Smooth muscle cell (in vitro differentiated cells): ENCODE results near the gene C17orf113. TPM values are rescaled to one million over a fixed set of nuclear protein-coding genes. Genes with fewer than 3 reads are reported as not detected.

ENCODE experiments used
- DNase-seq: peaks from one replicate; lab custom pipeline; 2025; ENCODE audit not compliant: unreplicated experiment; lab: John Stamatoyannopoulos, UW
- H2AFZ ChIP-seq: fragments of 200-600 bp; sonication (generic); 2 replicates; pipeline ENCODE4 v1.6.0; 2016; ENCODE audit warnings: antibody characterized with exemption, low read depth, mild to moderate bottlenecking
- H3F3A ChIP-seq: fragments of 200-600 bp; sonication (generic); 2 replicates; pipeline ENCODE4 v1.6.0; 2017; ENCODE audit warnings: antibody characterized with exemption, low read depth
- H3K27ac ChIP-seq: fragments of 200-600 bp; sonication (generic); 2 replicates; pipeline ENCODE4 v1.5.1; 2016; ENCODE audit warnings: low read depth, mild to moderate bottlenecking
- H3K27me3 ChIP-seq: fragments of 200-600 bp; sonication (generic); 2 replicates; pipeline ENCODE4 v1.6.1; 2016; ENCODE audit warnings: low read depth, mild to moderate bottlenecking
- H3K36me3 ChIP-seq: fragments of 200-600 bp; sonication (generic); 2 replicates; pipeline ENCODE4 v1.5.1; 2016; ENCODE audit warnings: low read depth
- H3K4me1 ChIP-seq: fragments of 200-600 bp; sonication (generic); 2 replicates; pipeline ENCODE4 v1.5.1; 2016; ENCODE audit warnings: low read depth
- H3K4me2 ChIP-seq: fragments of 200-600 bp; sonication (generic); 2 replicates; pipeline ENCODE4 v1.6.0; 2016; ENCODE audit warnings: mild to moderate bottlenecking
- H3K4me3 ChIP-seq: fragments of 200-600 bp; sonication (generic); 2 replicates; pipeline ENCODE4 v1.5.1; 2016; ENCODE audit warnings: mild to moderate bottlenecking
- H3K79me2 ChIP-seq: fragments of 200-600 bp; sonication (generic); 2 replicates; pipeline ENCODE4 v1.6.0; 2016; ENCODE audit warnings: low read depth, mild to moderate bottlenecking
- H3K9ac ChIP-seq: fragments of 200-600 bp; sonication (generic); 2 replicates; pipeline ENCODE4 v1.6.0; 2016; ENCODE audit warnings: low read depth
- H3K9me3 ChIP-seq: fragments of 200-600 bp; sonication (generic); replicated peaks from 2 replicates; pipeline ENCODE4 v1.5.1; 2016; ENCODE audit warnings: low read depth
- H4K20me1 ChIP-seq: fragments of 200-600 bp; sonication (generic); 2 replicates; pipeline ENCODE4 v1.6.0; 2016; ENCODE audit warnings: low read depth
- CTCF ChIP-seq: fragments of 200-600 bp; sonication (generic); IDR thresholded peaks from 2 replicates; pipeline ENCODE4 v1.5.1; 2017; ENCODE audit warnings: borderline replicate concordance, mild to moderate bottlenecking, antibody characterized with exemption; ENCODE audit not compliant: insufficient read depth, poor library complexity, severe bottlenecking
- WGBS: methylation state at CpG from one replicate; pipeline ENCODE4 v1.1.7; 2016; ENCODE audit warnings: low lambda C conversion rate; 5-methylcytosine and 5-hydroxymethylcytosine counted together
- polyA plus RNA-seq: library from polyadenylated mRNA; unstranded; fragments of >200 nt; fragmentation: Nextera tagmentation; extraction: Ambion mirVana; gene quantifications from 2 replicates; pipeline ENCODE4 v1.2.1, GENCODE V29; 2016
- total RNA-seq: library from RNA; depleted of rRNA; stranded (reverse); fragments of >200 nt; gene quantifications from 2 replicates; pipeline ENCODE4 v1.2.3, GENCODE V29; 2014

The C17orf113 gene
- total and polyA plus RNA-seq, 2 experiments from 2014 or later = 0.38 to 0.49 TPM

- Histone ChIP-seq H4K20me1 (no peaks in the 10 kb centered on the region), H3K9ac (no peak overlapping the region), H3K27me3 (peaks cover 31% of the 10 kb centered on the region), H3K27ac (no peak overlapping the region), H2AFZ (no peak overlapping the region), H3K4me2 (no peak overlapping the region), H3K4me3 (no peak overlapping the region), H3K4me1 (peaks cover 5% of the 10 kb centered on the region), H3K36me3 (no peaks in the 10 kb centered on the region), H3F3A (no peaks in the 10 kb centered on the region), H3K79me2 (no peaks in the 10 kb centered on the region), H3K9me3 (no peaks in the 10 kb centered on the region)
- TF ChIP-seq CTCF = no peak
- 81% methylated on average over 8 of the region's 8 CpGs for WGBS
- DNase-seq = no peak
These were observed 46.1 kb upstream of the C17orf113 start for GRCh38 chr17:42096360-42097111.

GRCh38 chr17:42094375-42095069 lies 44.1 kb upstream of the C17orf113 start:
- Histone ChIP-seq H3F3A (no peaks in the 10 kb centered on the region), H3K27me3 (peaks cover 27% of the 10 kb centered on the region), H3K36me3 (no peaks in the 10 kb centered on the region), H3K9me3 (no peaks in the 10 kb centered on the region), H3K79me2 (no peaks in the 10 kb centered on the region), H3K9ac (no peak overlapping the region), H2AFZ (no peak overlapping the region), H3K4me1 (peaks cover 5% of the 10 kb centered on the region), H4K20me1 (no peaks in the 10 kb centered on the region), H3K27ac (no peak overlapping the region), H3K4me3 (no peak overlapping the region), H3K4me2 (no peak overlapping the region)
- TF ChIP-seq CTCF = no peak
- no peak for DNase-seq
- WGBS = 87% methylated on average over 12 of the region's 12 CpGs

- peaks cover 2% of the 10 kb centered on the region for H3K4me1 ChIP-seq
- DNase-seq = no peak
- H3K4me2 ChIP-seq = no peak overlapping the region
- H3K27me3 ChIP-seq = peaks cover 17% of the 10 kb centered on the region
- no peak overlapping the region for H2AFZ ChIP-seq
- H4K20me1 ChIP-seq = no peaks in the 10 kb centered on the region
- H3K36me3 ChIP-seq = no peaks in the 10 kb centered on the region
- H3K4me3 ChIP-seq = no peak overlapping the region
- TF ChIP-seq CTCF = no peak
- no peak overlapping the region for H3K9ac ChIP-seq
- H3K79me2 ChIP-seq = no peaks in the 10 kb centered on the region
- H3K9me3 ChIP-seq = no peaks in the 10 kb centered on the region
- no peaks in the 10 kb centered on the region for H3F3A ChIP-seq
- WGBS = 84% methylated on average over 5 of the region's 6 CpGs
- H3K27ac ChIP-seq = no peak overlapping the region
These were observed 42.5 kb upstream of the C17orf113 start for GRCh38 chr17:42092939-42093338.
